Astrocyte of the spinal cord (primary cell): Measurements from ENCODE around the gene MST1.

Source experiments
- DNase-seq: peaks from one replicate; pipeline ENCODE4 v3.0.0; 2011; ENCODE audit warnings: low read depth, low spot score
- H3K4me3 ChIP-seq: 2 replicates; pipeline ENCODE4 v1.5.1; 2011; ENCODE audit warnings: low read depth, mild to moderate bottlenecking, low read length, moderate library complexity
- in situ Hi-C: cut with HindIII; loops from 2 replicates; pipeline ENCODE4 v1.10.0; 2017; ENCODE audit warnings: low sequenced_read_pairs
- TF ChIP-seq, protein P1 (sequence below): IDR thresholded peaks from 2 replicates; pipeline ENCODE4 v1.5.1; 2012; ENCODE audit warnings: low read depth, mild to moderate bottlenecking, low read length, inconsistent platforms

The MST1 gene

DNA sequence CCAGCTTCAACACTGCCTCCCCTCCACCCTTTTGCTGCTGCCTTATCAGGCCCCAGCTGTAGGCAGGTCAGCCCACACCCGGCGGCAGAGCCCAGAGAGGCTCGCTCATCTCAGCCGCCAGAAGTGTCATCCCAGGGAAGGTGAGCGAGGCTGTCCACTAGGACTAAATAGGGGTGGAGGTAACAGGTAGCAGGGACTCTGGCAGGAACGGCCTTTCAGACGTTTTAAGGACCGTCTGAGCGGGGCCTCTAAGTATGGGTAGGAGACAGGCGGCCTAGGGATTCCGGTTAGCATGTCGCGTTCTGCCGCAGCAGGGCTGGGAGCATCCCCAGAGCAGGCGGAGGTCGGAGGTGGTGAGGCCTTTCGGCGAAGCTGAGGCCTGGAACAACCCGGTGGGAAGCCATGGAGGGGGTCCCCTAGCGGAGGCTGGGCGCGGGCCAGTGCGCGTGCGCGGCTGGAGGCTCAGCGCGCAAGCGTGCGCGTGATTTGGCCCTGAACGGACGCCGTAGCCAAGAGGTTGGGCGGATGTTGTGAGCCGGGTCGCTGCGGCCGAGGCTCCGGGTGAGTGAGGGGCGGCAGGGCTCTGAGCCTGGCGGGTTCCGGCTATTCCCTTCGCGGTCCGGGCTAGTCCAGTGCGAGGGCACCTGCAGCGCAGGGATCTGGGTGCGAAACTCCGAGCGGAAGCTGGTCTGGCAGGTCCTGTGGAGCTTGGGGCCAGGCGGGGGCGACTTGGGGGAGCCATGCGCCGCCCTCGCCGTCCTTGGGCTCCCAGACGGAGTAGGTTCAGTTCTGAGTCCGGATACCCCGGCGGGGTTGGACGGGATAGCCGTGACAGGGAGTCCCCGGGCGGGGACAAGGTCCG is at the start of gene MST1, which contains the start of gene RNF123:
MST1 (minus strand) TSS at position 429 of the 862 bp plus-strand sequence. CDS start 783 bp downstream, outside the sequence.
RNF123 (plus strand) TSS at position 512 of the 862 bp plus-strand sequence. CDS start 1,609 bp downstream, outside the sequence.
- TF ChIP-seq, protein P1, sequence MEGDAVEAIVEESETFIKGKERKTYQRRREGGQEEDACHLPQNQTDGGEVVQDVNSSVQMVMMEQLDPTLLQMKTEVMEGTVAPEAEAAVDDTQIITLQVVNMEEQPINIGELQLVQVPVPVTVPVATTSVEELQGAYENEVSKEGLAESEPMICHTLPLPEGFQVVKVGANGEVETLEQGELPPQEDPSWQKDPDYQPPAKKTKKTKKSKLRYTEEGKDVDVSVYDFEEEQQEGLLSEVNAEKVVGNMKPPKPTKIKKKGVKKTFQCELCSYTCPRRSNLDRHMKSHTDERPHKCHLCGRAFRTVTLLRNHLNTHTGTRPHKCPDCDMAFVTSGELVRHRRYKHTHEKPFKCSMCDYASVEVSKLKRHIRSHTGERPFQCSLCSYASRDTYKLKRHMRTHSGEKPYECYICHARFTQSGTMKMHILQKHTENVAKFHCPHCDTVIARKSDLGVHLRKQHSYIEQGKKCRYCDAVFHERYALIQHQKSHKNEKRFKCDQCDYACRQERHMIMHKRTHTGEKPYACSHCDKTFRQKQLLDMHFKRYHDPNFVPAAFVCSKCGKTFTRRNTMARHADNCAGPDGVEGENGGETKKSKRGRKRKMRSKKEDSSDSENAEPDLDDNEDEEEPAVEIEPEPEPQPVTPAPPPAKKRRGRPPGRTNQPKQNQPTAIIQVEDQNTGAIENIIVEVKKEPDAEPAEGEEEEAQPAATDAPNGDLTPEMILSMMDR: peak; percentile 45
- in situ Hi-C loops: no loop called here
- DNase-seq: peak; percentile 87

DNA sequence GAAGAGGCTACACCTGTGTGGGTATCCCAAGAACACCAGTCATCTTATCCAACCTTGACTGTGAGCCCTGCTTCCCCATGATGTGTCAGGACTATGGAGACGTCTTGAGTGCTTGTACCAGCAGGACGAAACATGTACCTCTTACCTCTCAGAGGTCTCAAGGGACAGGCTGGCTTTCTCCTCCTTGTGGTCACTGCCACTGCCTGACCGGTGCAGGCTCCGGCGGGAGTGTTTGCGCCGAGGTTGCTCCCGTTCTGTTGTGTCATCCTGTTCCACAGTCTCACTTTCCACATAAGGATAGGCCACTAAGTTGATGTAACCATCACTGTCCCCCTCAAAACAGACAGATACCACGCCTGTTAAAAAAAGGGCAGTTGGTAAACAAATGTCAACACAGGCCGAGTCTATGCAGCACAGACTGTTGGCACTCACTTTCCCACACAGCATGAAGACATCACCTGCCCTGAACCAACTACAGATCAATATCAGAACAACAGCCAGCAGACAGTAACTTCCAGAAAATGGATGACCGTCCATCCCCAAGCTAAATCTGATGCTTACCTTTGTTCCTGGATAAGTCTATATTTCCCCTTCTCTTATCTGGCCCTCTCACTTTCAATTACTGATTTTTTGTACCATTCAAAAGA is 48.9 kb upstream of the MST1 start:
- H3K4me3 ChIP-seq: no peak overlapping the region
- DNase-seq: no peak
- in situ Hi-C loops: no loop called here
- TF ChIP-seq, protein P1: no peak

More for the DNA sequence above, at the start of gene MST1, which contains the start of gene RNF123:
- H3K4me3 ChIP-seq: peak within 1 kb of the TSS; percentile 96

DNA sequence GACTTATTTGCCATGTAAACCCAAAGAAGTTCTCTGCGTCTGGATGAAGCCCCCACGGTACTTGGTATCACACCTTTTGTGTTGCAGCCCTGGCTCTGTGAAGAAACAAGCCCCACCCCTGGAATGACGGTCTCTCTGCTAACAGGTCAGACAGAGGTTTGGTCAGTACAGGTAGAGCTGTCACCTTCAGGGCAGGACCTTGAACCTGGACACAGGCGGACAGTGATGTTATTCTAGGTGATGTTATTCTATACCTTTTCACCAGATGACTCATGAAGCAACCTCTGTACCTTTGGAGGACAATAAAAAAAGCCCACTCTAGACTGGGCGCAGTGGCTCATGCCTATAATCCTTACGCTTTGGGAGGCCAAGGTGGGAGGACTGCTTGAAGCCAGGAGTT is 45.5 kb upstream of the MST1 start:
- in situ Hi-C loops: no loop called here
- DNase-seq: no peak
- TF ChIP-seq, protein P1: no peak
- H3K4me3 ChIP-seq: no peak overlapping the region

DNA sequence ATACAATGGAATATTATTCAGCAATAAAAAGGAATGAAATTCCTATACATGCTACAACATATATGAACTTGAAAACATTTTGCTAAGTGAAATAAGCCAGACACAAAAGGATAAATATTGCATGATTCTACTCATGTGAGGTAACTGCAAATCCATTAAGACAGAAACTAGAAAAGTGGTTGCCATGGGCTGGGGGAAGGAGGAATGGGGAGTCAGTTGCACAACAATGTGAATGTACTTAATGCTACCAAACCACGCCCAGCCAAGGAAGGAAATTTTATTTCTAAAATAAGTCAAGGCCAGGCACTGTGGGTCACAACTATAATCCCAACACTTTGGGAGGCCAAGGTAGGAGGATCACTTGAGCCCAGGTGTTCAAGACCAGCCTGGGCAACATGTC is 44.3 kb upstream of the MST1 start:
- in situ Hi-C loops: no loop called here
- no peak overlapping the region for H3K4me3 ChIP-seq
- TF ChIP-seq, protein P1: no peak
- DNase-seq: no peak

DNA sequence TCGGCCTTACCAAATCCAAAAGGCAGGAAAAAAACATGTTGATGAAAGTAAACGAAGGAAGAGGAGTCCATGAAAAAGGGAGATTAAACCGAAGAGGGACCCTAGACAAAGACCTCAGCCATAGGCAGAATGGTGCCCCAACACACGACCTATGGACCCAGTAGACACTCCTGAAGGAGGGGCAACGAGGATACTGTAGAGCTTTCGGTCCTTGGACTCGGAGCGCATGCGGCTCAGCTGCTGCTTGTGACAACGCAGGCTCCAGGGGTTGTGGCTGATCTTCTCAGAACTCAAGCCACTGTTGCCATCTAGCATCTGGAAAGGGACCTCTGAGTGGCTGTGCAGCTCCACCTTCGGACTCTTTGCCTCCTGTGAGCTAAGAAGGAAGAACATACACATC is 43.3 kb upstream of the MST1 start:
- in situ Hi-C loops: no loop called here

DNA sequence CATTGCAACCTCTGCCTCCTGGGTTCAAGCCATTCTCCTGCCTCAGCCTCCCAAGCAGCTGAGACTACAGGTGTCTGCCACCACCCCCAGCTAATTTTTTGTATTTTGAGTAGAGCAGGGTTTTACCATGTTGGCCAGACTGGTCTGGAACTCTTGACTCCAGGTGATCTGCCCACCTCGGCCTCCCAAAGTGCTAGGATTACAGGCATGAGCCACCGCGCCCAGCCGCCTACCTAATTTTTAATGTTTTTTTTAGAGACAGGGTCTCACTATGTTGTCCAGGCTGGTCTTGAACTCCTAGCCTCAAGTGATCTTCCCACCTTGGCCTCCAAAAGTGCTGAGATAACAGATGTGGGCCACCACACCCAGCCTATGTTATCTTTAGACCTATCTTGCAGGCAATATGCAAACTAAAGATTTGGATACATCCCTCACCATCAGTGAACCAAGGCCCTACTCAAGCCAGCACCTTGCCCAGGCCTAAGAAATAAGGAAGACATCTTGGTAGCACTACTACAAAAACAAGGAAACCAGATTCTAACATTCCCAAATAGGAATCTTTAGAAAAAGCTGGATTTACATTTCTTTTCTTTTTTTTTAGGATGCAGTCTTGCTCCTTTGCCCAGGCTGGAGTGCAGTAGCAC is 40.8 kb upstream of the MST1 start:
- H3K4me3 ChIP-seq: no peak overlapping the region
- in situ Hi-C loops: no loop called here
- TF ChIP-seq, protein P1: no peak
- no peak for DNase-seq

More for the DNA sequence above, 43.3 kb upstream of the MST1 start:
- no peak for DNase-seq
- H3K4me3 ChIP-seq: no peak overlapping the region
- TF ChIP-seq, protein P1: no peak
